KMS-11 (cell line): ENCODE measurements around the gene NHERF2.

ENCODE experiments used
- H2AFZ ChIP-seq: fragments of 200-600 bp; sonication (generic); 2 replicates; pipeline ENCODE4 v1.6.1; 2016; ENCODE audit warnings: antibody characterized with exemption, mixed run types, low read depth
- H3K27ac ChIP-seq: fragments of 200-600 bp; sonication (generic); 2 replicates; pipeline ENCODE4 v1.6.1; 2016; ENCODE audit warnings: mild to moderate bottlenecking, mixed run types
- H3K27me3 ChIP-seq: fragments of 200-600 bp; sonication (generic); 2 replicates; pipeline ENCODE4 v1.6.1; 2017; ENCODE audit warnings: mild to moderate bottlenecking, low read depth, mixed run types, moderate library complexity; ENCODE audit not compliant: insufficient read depth
- H3K36me3 ChIP-seq: fragments of 200-600 bp; sonication (generic); 2 replicates; pipeline ENCODE4 v1.6.1; 2017; ENCODE audit warnings: mild to moderate bottlenecking, mixed run types; ENCODE audit not compliant: insufficient read depth
- H3K4me1 ChIP-seq: fragments of 200-600 bp; sonication (generic); 2 replicates; pipeline ENCODE4 v1.6.1; 2016; ENCODE audit warnings: mild to moderate bottlenecking, low read depth, mixed run types; ENCODE audit not compliant: poor library complexity, severe bottlenecking
- H3K4me2 ChIP-seq: fragments of 200-600 bp; sonication (generic); 2 replicates; pipeline ENCODE4 v1.7.0; 2016; ENCODE audit warnings: mild to moderate bottlenecking, mixed run types
- H3K4me3 ChIP-seq: fragments of 200-600 bp; sonication (generic); IDR thresholded peaks from 2 replicates; pipeline ENCODE4 v1.6.1; 2017; ENCODE audit warnings: low read depth, low read length, mixed read lengths; ENCODE audit not compliant: insufficient read depth
- H3K79me2 ChIP-seq: fragments of 200-600 bp; sonication (generic); 2 replicates; pipeline ENCODE4 v1.6.1; 2016; ENCODE audit warnings: low read depth, mixed run types; ENCODE audit not compliant: insufficient read depth
- H3K9ac ChIP-seq: fragments of 200-600 bp; sonication (generic); 2 replicates; pipeline ENCODE4 v1.6.1; 2016; ENCODE audit warnings: mild to moderate bottlenecking, mixed run types
- H4K20me1 ChIP-seq: fragments of 200-600 bp; sonication (generic); 2 replicates; pipeline ENCODE4 v1.6.1; 2016; ENCODE audit warnings: mild to moderate bottlenecking, mixed run types; ENCODE audit not compliant: insufficient read depth
- CTCF ChIP-seq: fragments of 200-600 bp; sonication (generic); conservative IDR thresholded peaks from 2 replicates; pipeline ENCODE4 v1.6.1; 2017; ENCODE audit warnings: low read depth, mild to moderate bottlenecking, antibody characterized with exemption, low read length, moderate library complexity, mixed read lengths

Gene NHERF2

GRCh38 chr16:2075631-2076030 lies 48.9 kb downstream of the NHERF2 start:
- no peaks in the 10 kb centered on the region for H4K20me1 ChIP-seq
- no peak overlapping the region for H3K27ac ChIP-seq
- H3K27me3 ChIP-seq: no peaks in the 10 kb centered on the region
- H3K9ac ChIP-seq: no peak overlapping the region
- H3K4me2 ChIP-seq: no peak overlapping the region
- H2AFZ ChIP-seq: no peak overlapping the region
- no peaks in the 10 kb centered on the region for H3K79me2 ChIP-seq
- no peaks in the 10 kb centered on the region for H3K36me3 ChIP-seq
- no peak for TF ChIP-seq CTCF
- no peaks in the 10 kb centered on the region for H3K4me1 ChIP-seq
- no peak overlapping the region for H3K4me3 ChIP-seq

- Histone ChIP-seq H3K36me3 (no peaks in the 10 kb centered on the region), H3K4me3 (no peak overlapping the region), H3K4me2 (no peak overlapping the region), H3K9ac (no peak overlapping the region), H3K27me3 (no peaks in the 10 kb centered on the region), H4K20me1 (no peaks in the 10 kb centered on the region), H3K4me1 (no peaks in the 10 kb centered on the region), H2AFZ (no peak overlapping the region), H3K79me2 (no peaks in the 10 kb centered on the region), H3K27ac (no peak overlapping the region)
- no peak for TF ChIP-seq CTCF
Observed at GRCh38 chr16:2076072-2076865, 49.6 kb downstream of the NHERF2 start.

- no peak overlapping the region for H2AFZ ChIP-seq
- H3K4me1 ChIP-seq: no peaks in the 10 kb centered on the region
- no peak overlapping the region for H3K4me2 ChIP-seq
- H3K4me3 ChIP-seq: no peak overlapping the region
- no peak overlapping the region for H3K27ac ChIP-seq
- no peaks in the 10 kb centered on the region for H3K79me2 ChIP-seq
- no peaks in the 10 kb centered on the region for H3K27me3 ChIP-seq
- H4K20me1 ChIP-seq: no peaks in the 10 kb centered on the region
- H3K9ac ChIP-seq: no peak overlapping the region
- H3K36me3 ChIP-seq: no peaks in the 10 kb centered on the region
- TF ChIP-seq CTCF: no peak
Observed at GRCh38 chr16:2077016-2077415, 50.3 kb downstream of the NHERF2 start.

- Histone ChIP-seq H3K9ac (no peak overlapping the region), H2AFZ (no peak overlapping the region), H3K27ac (no peak overlapping the region), H4K20me1 (no peaks in the 10 kb centered on the region), H3K4me2 (no peak overlapping the region), H3K4me1 (no peaks in the 10 kb centered on the region), H3K79me2 (no peaks in the 10 kb centered on the region), H3K36me3 (no peaks in the 10 kb centered on the region), H3K4me3 (no peak overlapping the region), H3K27me3 (no peaks in the 10 kb centered on the region)
- TF ChIP-seq CTCF: no peak
Observed at GRCh38 chr16:2077696-2078095, 51.0 kb downstream of the NHERF2 start.
